AG04449 (cell line): ENCODE results near the gene KCNQ1.

Experiments used
- CTCF ChIA-PET: fragments of 350-600 bp; formaldehyde crosslinking; extraction: SDS; loops from one replicate; lab custom pipeline; 2021; ENCODE audit warnings: antibody characterized with exemption; lab: Yijun Ruan, JAX
- POLR2A ChIA-PET: fragments of 400-600, 350-600 bp; formaldehyde crosslinking; extraction: SDS; loops from one replicate; lab custom pipeline; 2020; ENCODE audit warnings: antibody characterized with exemption, inconsistent platforms; lab: Yijun Ruan, JAX
- DNase-seq: peaks from one replicate; pipeline ENCODE4 v3.0.0-alpha.2; 2010; ENCODE audit warnings: low read depth, low spot score
- H3K4me3 ChIP-seq: 2 replicates; pipeline ENCODE4 v1.5.1; 2011; ENCODE audit warnings: low read depth, mild to moderate bottlenecking, control low read depth, low read length
- TF ChIP-seq, protein P1 (sequence below): IDR thresholded peaks from one replicate; pipeline ENCODE4 v1.5.1; 2011; ENCODE audit warnings: mild to moderate bottlenecking, moderate library complexity, low read length, control low read depth, inconsistent platforms; ENCODE audit not compliant: insufficient read depth; ENCODE audit errors: missing control alignments

The KCNQ1 gene

DNA sequence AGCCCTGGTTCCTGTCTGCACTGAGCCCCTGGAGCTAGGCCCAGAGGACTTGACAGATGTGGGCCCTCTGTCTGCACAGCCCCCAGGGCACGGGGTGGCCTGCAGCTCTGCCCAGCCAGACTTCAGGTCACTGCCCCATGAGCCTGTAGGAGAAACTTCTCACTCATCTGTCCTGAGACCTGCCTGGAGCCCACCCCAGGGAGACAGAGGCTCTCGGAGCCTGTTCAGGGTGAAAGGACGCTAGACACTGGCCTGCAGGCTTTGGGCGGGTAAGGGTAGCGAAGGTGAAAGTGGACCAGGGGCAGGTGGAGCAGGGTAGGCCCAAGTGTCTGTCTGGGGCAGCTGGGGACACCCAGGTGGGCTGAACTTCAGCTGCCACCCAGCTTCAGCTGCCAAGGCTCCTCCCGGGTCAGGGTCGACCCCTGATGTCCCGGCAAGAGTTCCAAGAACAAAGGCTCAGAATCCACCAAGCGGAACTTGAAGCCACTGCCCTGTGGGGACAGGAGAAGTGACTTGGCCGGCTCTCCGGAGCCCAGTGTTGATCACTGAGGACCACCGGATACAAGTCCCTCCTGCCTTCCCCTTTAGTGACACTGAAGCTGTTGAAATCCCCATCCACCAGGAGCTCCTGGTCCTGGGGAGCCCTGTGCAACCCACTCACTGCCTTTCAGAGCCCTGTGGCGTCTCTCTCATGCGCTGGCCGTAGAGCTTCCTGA is 90.3 kb downstream of the KCNQ1 start:
- DNase-seq = no peak
- ChIA-PET CTCF (interaction anchor here (0.9 to 17.8 kb wide), 3 partner anchors 342 to 378 kb away, joined by 3 to 1022 read pairs (median 17); partner anchors contain the start of gene CDKN1C), POLR2A (interaction anchor here (0.6 to 0.9 kb wide), 2 partner anchors 157 to 367 kb away, joined by 3 read pairs; a partner anchor contains a TSS)
- TF ChIP-seq, protein P1, sequence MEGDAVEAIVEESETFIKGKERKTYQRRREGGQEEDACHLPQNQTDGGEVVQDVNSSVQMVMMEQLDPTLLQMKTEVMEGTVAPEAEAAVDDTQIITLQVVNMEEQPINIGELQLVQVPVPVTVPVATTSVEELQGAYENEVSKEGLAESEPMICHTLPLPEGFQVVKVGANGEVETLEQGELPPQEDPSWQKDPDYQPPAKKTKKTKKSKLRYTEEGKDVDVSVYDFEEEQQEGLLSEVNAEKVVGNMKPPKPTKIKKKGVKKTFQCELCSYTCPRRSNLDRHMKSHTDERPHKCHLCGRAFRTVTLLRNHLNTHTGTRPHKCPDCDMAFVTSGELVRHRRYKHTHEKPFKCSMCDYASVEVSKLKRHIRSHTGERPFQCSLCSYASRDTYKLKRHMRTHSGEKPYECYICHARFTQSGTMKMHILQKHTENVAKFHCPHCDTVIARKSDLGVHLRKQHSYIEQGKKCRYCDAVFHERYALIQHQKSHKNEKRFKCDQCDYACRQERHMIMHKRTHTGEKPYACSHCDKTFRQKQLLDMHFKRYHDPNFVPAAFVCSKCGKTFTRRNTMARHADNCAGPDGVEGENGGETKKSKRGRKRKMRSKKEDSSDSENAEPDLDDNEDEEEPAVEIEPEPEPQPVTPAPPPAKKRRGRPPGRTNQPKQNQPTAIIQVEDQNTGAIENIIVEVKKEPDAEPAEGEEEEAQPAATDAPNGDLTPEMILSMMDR = no peak
- H3K4me3 ChIP-seq = no peak overlapping the region

DNA sequence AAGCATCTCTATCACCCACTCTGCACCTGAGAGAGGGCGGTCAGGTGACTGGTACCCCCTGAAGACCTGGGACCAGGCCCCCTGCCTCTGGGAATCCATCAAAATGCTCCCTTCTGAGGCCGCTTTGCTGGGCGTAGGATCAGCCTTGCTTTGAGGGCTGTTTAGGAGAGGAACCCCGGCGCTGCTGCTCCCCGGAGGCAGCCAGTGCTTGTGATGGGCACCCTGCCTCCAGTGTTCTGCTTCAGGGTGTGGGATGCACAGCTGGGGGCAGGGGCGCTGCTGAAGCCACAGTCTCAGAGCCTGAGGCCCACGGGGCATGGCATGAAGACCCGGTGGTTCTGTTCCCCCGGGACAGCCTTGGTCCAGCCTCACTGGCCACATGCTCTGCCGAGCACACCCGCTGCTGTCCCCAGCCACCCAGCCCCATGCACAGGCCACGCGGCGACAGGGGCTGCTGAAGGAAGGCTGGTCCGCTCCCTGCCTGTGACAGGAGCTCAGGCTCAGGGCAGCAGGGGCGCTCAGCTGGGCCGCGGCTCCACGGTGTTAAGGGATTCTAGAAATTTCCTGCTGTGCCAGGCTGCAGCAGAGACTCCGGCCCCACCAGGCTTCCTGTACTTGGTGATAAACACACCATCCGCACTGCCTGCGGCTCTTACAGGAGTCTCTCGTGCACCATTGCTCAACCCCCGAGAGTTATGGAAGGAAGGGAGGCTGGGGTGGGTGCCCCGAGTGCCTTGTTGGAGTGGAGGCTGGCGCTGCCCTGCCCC is 91.0 kb downstream of the KCNQ1 start:
- CTCF ChIA-PET = interaction anchor here (17.8 kb wide), 1 partner anchor 353 kb away, joined by 1022 read pairs; the partner anchor contains the start of gene CDKN1C
- no peak for DNase-seq
- POLR2A ChIA-PET = no interaction called here
- no peak overlapping the region for H3K4me3 ChIP-seq
- TF ChIP-seq, protein P1 = no peak

DNA sequence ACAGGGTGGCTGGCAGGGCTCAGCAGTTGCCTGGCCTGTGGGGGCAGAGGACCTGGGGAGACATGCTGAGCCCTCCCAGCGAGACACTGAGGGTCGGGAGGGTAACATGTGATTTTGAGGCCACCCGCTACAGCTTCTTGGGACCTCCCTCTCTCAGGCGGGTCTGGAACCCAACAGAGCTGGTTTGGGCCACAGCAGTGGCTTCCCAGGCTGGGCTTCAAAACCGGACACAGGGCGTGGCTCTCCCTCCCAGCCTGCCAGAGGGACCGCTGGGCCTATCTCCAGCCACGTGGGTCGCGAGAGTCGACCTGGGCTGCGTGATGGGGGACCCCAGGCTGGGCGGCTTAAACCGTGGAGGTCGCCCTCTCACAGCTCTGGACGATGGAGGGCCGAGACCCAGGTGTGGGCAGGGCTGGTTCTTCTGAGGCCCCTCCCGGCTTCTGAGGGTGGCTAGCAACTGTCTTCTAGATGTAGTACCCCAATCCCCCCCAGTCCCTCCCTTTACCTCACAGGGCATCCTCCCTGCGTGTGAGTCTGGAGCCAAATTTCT is 91.7 kb downstream of the KCNQ1 start:
- ChIA-PET CTCF (interaction anchor here (17.8 kb wide), 1 partner anchor 352 kb away, joined by 1022 read pairs; the partner anchor contains the start of gene CDKN1C), POLR2A (no interaction called here)
- H3K4me3 ChIP-seq = no peak overlapping the region
- TF ChIP-seq, protein P1 = no peak
- DNase-seq = no peak

DNA sequence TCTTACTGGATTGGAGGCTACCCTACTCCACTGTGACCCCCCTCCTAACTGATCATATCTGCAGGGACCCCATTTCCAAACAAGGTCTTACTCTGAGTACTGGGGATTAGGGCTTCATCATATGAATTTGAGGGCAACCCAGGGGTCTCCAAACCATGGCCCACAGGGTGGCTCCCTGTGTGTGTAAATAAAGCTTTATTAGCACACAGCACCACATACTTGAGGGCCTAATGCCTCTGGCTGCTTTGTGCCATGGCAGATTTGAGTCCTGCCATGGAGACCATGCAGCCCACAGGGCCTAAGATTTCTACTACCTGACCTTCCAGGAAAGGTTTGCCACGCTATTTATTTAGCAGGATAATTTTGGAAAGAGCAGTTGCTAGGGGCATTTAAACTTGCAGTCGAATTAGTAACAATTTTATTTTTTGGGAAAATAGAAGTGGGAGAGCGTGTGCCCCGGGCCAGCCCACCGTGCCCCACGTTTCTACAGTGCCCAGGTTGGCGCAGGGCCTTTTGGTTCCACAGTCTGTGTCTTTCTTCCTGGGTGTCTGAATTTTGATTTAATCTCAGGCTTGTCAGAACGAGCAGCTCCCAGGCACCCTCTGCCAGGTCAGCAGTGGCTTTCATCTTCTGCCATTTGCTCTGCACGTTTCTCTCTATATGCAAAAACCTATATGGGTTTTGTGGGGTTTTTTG is 92.3 kb downstream of the KCNQ1 start:
- ChIA-PET POLR2A (no interaction called here), CTCF (interaction anchor here (17.8 kb wide), 1 partner anchor 352 kb away, joined by 1022 read pairs; the partner anchor contains the start of gene CDKN1C)
- TF ChIP-seq, protein P1 = no peak
- DNase-seq = no peak
- H3K4me3 ChIP-seq = no peak overlapping the region

DNA sequence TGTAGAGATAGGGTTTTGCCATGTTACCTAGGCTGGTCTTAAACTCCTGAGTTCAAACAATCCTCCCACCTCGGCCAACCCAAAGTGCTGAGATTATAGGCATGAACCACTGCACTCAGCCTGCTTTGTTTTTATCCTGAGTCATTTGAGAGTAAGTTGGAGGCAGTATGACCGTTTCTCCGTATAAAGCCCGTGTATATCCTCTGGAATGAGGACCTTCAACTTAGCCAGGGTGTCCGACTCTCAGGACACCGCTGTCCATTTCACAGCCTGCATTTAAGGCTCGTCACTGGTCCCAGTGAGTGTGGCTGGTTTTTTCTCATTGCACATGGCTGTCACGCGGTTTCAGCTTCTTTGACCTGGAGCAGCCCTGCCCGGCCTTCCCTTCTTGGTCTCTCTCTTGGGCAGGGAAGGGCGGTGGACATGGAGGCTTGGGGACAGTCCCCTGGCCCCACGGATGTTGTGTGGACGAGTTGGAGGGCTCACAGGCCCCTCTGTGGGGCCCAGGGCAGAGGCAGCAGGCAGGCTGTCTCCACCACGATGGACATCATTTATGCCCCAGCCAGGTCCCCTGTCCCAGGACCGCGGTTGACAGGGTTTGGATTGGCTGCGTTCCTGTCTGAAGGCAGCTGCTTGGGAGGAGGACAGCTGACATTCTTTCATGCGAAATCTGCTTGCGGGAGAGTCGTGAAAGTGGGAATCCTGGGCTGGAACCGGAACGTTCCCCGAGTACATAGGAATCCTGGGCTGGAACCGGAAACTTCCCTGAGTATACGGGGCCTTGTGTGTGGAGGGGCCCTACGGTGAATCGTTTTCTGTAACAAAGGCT is 93.3 kb downstream of the KCNQ1 start:
- DNase-seq = no peak
- ChIA-PET CTCF (interaction anchor here (17.8 kb wide), 1 partner anchor 351 kb away, joined by 1022 read pairs; the partner anchor contains the start of gene CDKN1C), POLR2A (no interaction called here)
- H3K4me3 ChIP-seq = no peak overlapping the region
- TF ChIP-seq, protein P1 = no peak
